GM18507 (cell line): Measurements from ENCODE around the gene SLC39A11.

Experiments
- DNase-seq: peaks from one replicate; pipeline ENCODE4 v3.0.0; 2011; ENCODE audit warnings: low read depth; ENCODE audit not compliant: insufficient read length; ENCODE audit errors: extremely low spot score
- FAIRE-seq: peaks from 2 replicates; lab custom pipeline; 2011; peaks lifted over from hg19 to GRCh38; lab: Jason Lieb, UNC

Gene SLC39A11

GRCh38 chr17:73057196-73057595 lies 35.3 kb downstream of the SLC39A11 start:
- FAIRE-seq: no peak

GRCh38 chr17:73052923-73053322 lies 39.6 kb downstream of the SLC39A11 start:
- FAIRE-seq (no peak), DNase-seq (no peak)

More at GRCh38 chr17:73057196-73057595, 35.3 kb downstream of the SLC39A11 start:
- no peak for DNase-seq

- no peak for FAIRE-seq
- no peak for DNase-seq
Measured at GRCh38 chr17:73050797-73051196, 41.7 kb downstream of the SLC39A11 start.

- DNase-seq: no peak
- FAIRE-seq: no peak
Measured at GRCh38 chr17:73048170-73048569, 44.3 kb downstream of the SLC39A11 start.

GRCh38 chr17:73045724-73046123 lies 46.8 kb downstream of the SLC39A11 start:
- DNase-seq (no peak), FAIRE-seq (no peak)

GRCh38 chr17:73043686-73044581 lies 48.6 kb downstream of the SLC39A11 start:
- FAIRE-seq: no peak
- no peak for DNase-seq

- FAIRE-seq: no peak
- DNase-seq: no peak
Measured at GRCh38 chr17:73042809-73043685, 49.4 kb downstream of the SLC39A11 start.

GRCh38 chr17:73042225-73042624 lies 50.3 kb downstream of the SLC39A11 start:
- no peak for FAIRE-seq

GRCh38 chr17:73039282-73039681 lies 53.2 kb downstream of the SLC39A11 start:
- DNase-seq (no peak), FAIRE-seq (no peak)

More at GRCh38 chr17:73042225-73042624, 50.3 kb downstream of the SLC39A11 start:
- DNase-seq: no peak

- FAIRE-seq: no peak
Measured at GRCh38 chr17:73031472-73031871, 61.0 kb downstream of the SLC39A11 start.

GRCh38 chr17:73030995-73031394 lies 61.5 kb downstream of the SLC39A11 start:
- DNase-seq (no peak), FAIRE-seq (no peak)

More at GRCh38 chr17:73031472-73031871, 61.0 kb downstream of the SLC39A11 start:
- no peak for DNase-seq

- no peak for FAIRE-seq
- DNase-seq: no peak
Measured at GRCh38 chr17:73030501-73030921, 62.0 kb downstream of the SLC39A11 start.

- DNase-seq (no peak), FAIRE-seq (no peak)
Measured at GRCh38 chr17:73029991-73030390, 62.5 kb downstream of the SLC39A11 start.

- DNase-seq (no peak), FAIRE-seq (no peak)
Measured at GRCh38 chr17:73029021-73029420, 63.5 kb downstream of the SLC39A11 start.

- no peak for FAIRE-seq
- no peak for DNase-seq
Measured at GRCh38 chr17:73028299-73028755, 64.2 kb downstream of the SLC39A11 start.

GRCh38 chr17:73027130-73027741 lies 65.3 kb downstream of the SLC39A11 start:
- no peak for FAIRE-seq

GRCh38 chr17:73025041-73025560 lies 67.4 kb downstream of the SLC39A11 start:
- DNase-seq (no peak), FAIRE-seq (no peak)

More at GRCh38 chr17:73027130-73027741, 65.3 kb downstream of the SLC39A11 start:
- DNase-seq: no peak

GRCh38 chr17:73023759-73024158 lies 68.7 kb downstream of the SLC39A11 start:
- FAIRE-seq: no peak
- DNase-seq: no peak

- no peak for FAIRE-seq
Measured at GRCh38 chr17:73022694-73023093, 69.8 kb downstream of the SLC39A11 start.

More at GRCh38 chr17:73022694-73023093, 69.8 kb downstream of the SLC39A11 start:
- no peak for DNase-seq
